HG02623 (cell line): ENCODE results near the gene TAF11L10.
"Not testable (repeated sequence)": the region's sequence is repeated elsewhere in the genome, so short reads cannot be mapped to it uniquely, and the experiment has no call there.

Source experiments
- ATAC-seq: cut with Tn5 transposase; IDR thresholded peaks from one replicate; pipeline ENCODE4 v1.9.1; 2021; ENCODE audit warnings: moderate library complexity; ENCODE audit not compliant: unreplicated experiment

Gene TAF11L10

GRCh38 chr5:17597728-17598127 is at the start of gene TAF11L10:
TSS of gene TAF11L10 (minus strand) at chr5:17597828.
- ATAC-seq = not testable (repeated sequence)

- ATAC-seq = no peak
Observed at GRCh38 chr5:17634160-17634559, 36.5 kb upstream of the TAF11L10 start, which contains the start of gene TAF11L14. TSS of gene TAF11L14 (plus strand) at chr5:17634460.

GRCh38 chr5:17631788-17632187 is 34.2 kb upstream of the TAF11L10 start, which contains the start of gene TAF11L13:
TSS of gene TAF11L13 (plus strand) at chr5:17632088.
- ATAC-seq = not testable (repeated sequence)

GRCh38 chr5:17625686-17626085 is 28.1 kb upstream of the TAF11L10 start:
- ATAC-seq = no peak

GRCh38 chr5:17620627-17621026 is 23.0 kb upstream of the TAF11L10 start:
- ATAC-seq = no peak

GRCh38 chr5:17619354-17619753 is 21.7 kb upstream of the TAF11L10 start:
- ATAC-seq = no peak

GRCh38 chr5:17614872-17615605 is 17.4 kb upstream of the TAF11L10 start:
- ATAC-seq = no peak

GRCh38 chr5:17610092-17610491 is 12.5 kb upstream of the TAF11L10 start, which contains the start of gene TAF11L12:
TSS of gene TAF11L12 (plus strand) at chr5:17610392.
- not testable (repeated sequence) for ATAC-seq

- ATAC-seq = not testable (repeated sequence)
Observed at GRCh38 chr5:17607461-17607860, 9.8 kb upstream of the TAF11L10 start.

GRCh38 chr5:17604951-17605350 is 7.3 kb upstream of the TAF11L10 start:
- ATAC-seq = no peak

GRCh38 chr5:17603880-17604279 is 6.3 kb upstream of the TAF11L10 start, which contains the start of gene TAF11L11:
TSS of gene TAF11L11 (plus strand) at chr5:17604183.
- not testable (repeated sequence) for ATAC-seq

GRCh38 chr5:17594255-17594654 is 3.4 kb downstream of the TAF11L10 start, which contains the start of gene TAF11L9:
TSS of gene TAF11L9 (minus strand) at chr5:17594394.
- ATAC-seq = not testable (repeated sequence)

GRCh38 chr5:17590860-17591259 is 6.8 kb downstream of the TAF11L10 start, which contains the start of gene TAF11L8:
TSS of gene TAF11L8 (minus strand) at chr5:17590960.
- not testable (repeated sequence) for ATAC-seq

- not testable (repeated sequence) for ATAC-seq
Observed at GRCh38 chr5:17585658-17586057, 12.0 kb downstream of the TAF11L10 start, which contains the start of gene TAF11L7. TSS of gene TAF11L7 (minus strand) at chr5:17585758.
